Breast epithelium (tissue), 4 donors: ENCODE results near the gene NUTF2. TPM values are rescaled to one million over a fixed set of nuclear protein-coding genes. Genes with fewer than 3 reads are reported as not detected.

Experiments used
- DNase-seq, 2 donors: peaks; one replicate each; pipeline ENCODE4 v3.0.0-alpha.2; 2019; ENCODE audit warnings: low spot score in 2 of 2
- H3K27ac ChIP-seq, 2 donors: fragments of 200-600 bp; sonication (generic) in 1 of 2; one replicate each; pipeline ENCODE4 v1.5.1; 2016 to 2019; ENCODE audit warnings: mild to moderate bottlenecking in 1 of 2
- H3K27me3 ChIP-seq, 2 donors: fragments of 200-600 bp; sonication (generic) in 1 of 2; one replicate each; pipeline versions ENCODE4 v1.5.1 to v1.6.0; 2017 to 2019; ENCODE audit warnings: control low read depth in 1 of 2, mild to moderate bottlenecking in 1 of 2
- H3K36me3 ChIP-seq: fragments of 200-600 bp; one replicate; pipeline ENCODE4 v1.5.1; 2019
- H3K4me1 ChIP-seq, 2 donors: fragments of 200-600 bp; sonication (generic); one replicate each; pipeline ENCODE4 v1.5.1; 2016 to 2019; ENCODE audit warnings: control low read depth in 1 of 2
- H3K4me3 ChIP-seq, 3 donors: fragments of 200-600 bp; sonication (generic); 1 replicate in 2 of 3; 2 replicates in 1 of 3; pipeline ENCODE4 v1.5.1; 2016 to 2019; ENCODE audit warnings: mild to moderate bottlenecking in 3 of 3, moderate library complexity in 2 of 3
- H3K9me3 ChIP-seq, 2 donors: fragments of 200-600 bp; sonication (generic) in 1 of 2; one replicate each; pipeline ENCODE4 v1.5.1; 2016 to 2019; ENCODE audit warnings: control low read depth in 1 of 2
- POLR2A ChIP-seq: fragments of 450-650 bp; IDR thresholded peaks from one replicate; pipeline ENCODE4 v1.6.1; 2016; ENCODE audit warnings: antibody characterized with exemption, mild to moderate bottlenecking, moderate library complexity
- POLR2AphosphoS5 ChIP-seq, 3 donors: sonication (generic); formaldehyde crosslinking; IDR thresholded peaks; one replicate each; pipeline ENCODE4 v1.6.1; 2017; ENCODE audit warnings: antibody characterized with exemption in 3 of 3
- intact Hi-C: fragments of 100-400 bp; cut with DNase I; formaldehyde crosslinking; loops from one replicate; pipeline ENCODE4 v1.15.1; 2023; ENCODE audit warnings: low total_unique reads
- total RNA-seq, 3 donors: library from RNA; depleted of rRNA; stranded (reverse); fragments of >200 nt; gene quantifications; one replicate each; pipeline ENCODE4 v1.1.0, GENCODE V29; 2016
- TF ChIP-seq, protein P1 (sequence below), 3 donors: fragments of 450-650 bp; IDR thresholded peaks; one replicate each; pipeline ENCODE4 v1.5.1; 2016 to 2017; ENCODE audit warnings: antibody characterized with exemption in 3 of 3, mild to moderate bottlenecking in 3 of 3, moderate library complexity in 3 of 3

The NUTF2 gene
- total RNA-seq, 3 donors from 2014 or later = 91.5 to 168 (median 94.8) TPM

GRCh38 chr16:67892375-67892774 lies 45.6 kb downstream of the NUTF2 start:
- Histone ChIP-seq H3K4me3 (peak overlapping the region; percentile 95 to 98 (median 96)), H3K36me3 (no peaks in the 10 kb centered on the region), H3K4me1 (peaks cover 0 to 8% of the 10 kb centered on the region in 2 donors), H3K27me3 (no peaks in the 10 kb centered on the region), H3K9me3 (no peaks in the 10 kb centered on the region), H3K27ac (peak overlapping the region in 1 of 2 donors; percentile 97)
- TF ChIP-seq, protein P1, sequence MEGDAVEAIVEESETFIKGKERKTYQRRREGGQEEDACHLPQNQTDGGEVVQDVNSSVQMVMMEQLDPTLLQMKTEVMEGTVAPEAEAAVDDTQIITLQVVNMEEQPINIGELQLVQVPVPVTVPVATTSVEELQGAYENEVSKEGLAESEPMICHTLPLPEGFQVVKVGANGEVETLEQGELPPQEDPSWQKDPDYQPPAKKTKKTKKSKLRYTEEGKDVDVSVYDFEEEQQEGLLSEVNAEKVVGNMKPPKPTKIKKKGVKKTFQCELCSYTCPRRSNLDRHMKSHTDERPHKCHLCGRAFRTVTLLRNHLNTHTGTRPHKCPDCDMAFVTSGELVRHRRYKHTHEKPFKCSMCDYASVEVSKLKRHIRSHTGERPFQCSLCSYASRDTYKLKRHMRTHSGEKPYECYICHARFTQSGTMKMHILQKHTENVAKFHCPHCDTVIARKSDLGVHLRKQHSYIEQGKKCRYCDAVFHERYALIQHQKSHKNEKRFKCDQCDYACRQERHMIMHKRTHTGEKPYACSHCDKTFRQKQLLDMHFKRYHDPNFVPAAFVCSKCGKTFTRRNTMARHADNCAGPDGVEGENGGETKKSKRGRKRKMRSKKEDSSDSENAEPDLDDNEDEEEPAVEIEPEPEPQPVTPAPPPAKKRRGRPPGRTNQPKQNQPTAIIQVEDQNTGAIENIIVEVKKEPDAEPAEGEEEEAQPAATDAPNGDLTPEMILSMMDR (IDR thresholded peaks at IDR 0.05) = no peak
- no peak for TF ChIP-seq POLR2AphosphoS5 (IDR thresholded peaks at IDR 0.05)
- DNase-seq = no peak
- intact Hi-C loops = loop anchor here (5.0 kb wide), 1 partner anchor 95 kb away; no protein-coding TSS in a partner anchor

GRCh38 chr16:67892899-67893742 lies 46.4 kb downstream of the NUTF2 start, which contains the start of gene PSKH1:
Gene PSKH1, plus strand, starts transcription at chr16:67893254. Its CDS starts 15,496 bp downstream, at chr16:67908750.
- H3K4me1 ChIP-seq = peaks cover 0 to 8% of the 10 kb centered on the region in 2 donors
- H3K4me3 ChIP-seq = peak within 1 kb of the TSS; percentile 95 to 98 (median 96)
- H3K36me3 ChIP-seq = no peaks in the 10 kb centered on the region
- no peaks in the 10 kb centered on the region for H3K9me3 ChIP-seq
- H3K27ac ChIP-seq = peak within 1 kb of the TSS; percentile 97 to 98
- intact Hi-C loops = loop anchor here (5.0 kb wide), 1 partner anchor 94 kb away; no protein-coding TSS in a partner anchor
- H3K27me3 ChIP-seq = no peaks in the 10 kb centered on the region
- TF ChIP-seq, protein P1 (IDR thresholded peaks at IDR 0.05) = no peak
- TF ChIP-seq POLR2AphosphoS5 (IDR thresholded peaks at IDR 0.05) = peak; percentile 30 to 75 (median 39)
- peak; percentile 94 to 97 for DNase-seq

- Histone ChIP-seq H3K4me1 (peaks cover 0 to 8% of the 10 kb centered on the region in 2 donors), H3K9me3 (no peaks in the 10 kb centered on the region), H3K27me3 (no peaks in the 10 kb centered on the region), H3K36me3 (no peaks in the 10 kb centered on the region), H3K27ac (peak overlapping the region; percentile 97 to 98), H3K4me3 (peak overlapping the region; percentile 95 to 98 (median 96))
- TF ChIP-seq POLR2AphosphoS5 (IDR thresholded peaks at IDR 0.05) (no peak), POLR2A (no peak)
- TF ChIP-seq, protein P1 (IDR thresholded peaks at IDR 0.05) = no peak
- intact Hi-C loops = loop anchor here (5.0 kb wide), 1 partner anchor 93 kb away; no protein-coding TSS in a partner anchor
- peak in 1 of 2 donors; percentile 35 for DNase-seq
These were observed 47.1 kb downstream of the NUTF2 start for GRCh38 chr16:67893743-67894399.

DNA sequence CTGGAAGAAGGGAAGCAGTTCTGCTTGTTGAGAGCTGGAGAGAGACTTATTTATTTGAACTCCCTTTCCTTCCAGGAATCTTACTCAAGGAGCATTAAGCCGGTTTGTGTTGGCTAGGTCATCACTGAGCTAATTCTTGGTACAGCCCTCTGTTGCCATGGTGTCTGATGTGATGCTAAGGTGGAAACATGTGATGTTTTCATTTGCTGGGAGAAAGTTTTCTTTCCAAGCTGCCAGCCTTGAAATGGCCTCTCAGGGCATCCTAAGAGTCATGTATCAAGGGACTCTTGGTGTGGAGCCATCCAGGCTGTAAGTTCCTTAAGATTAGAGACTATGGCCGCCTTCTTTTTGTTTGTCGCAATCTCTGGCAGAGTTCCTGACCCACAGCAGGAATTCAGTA lies 50.5 kb downstream of the NUTF2 start:
- peak in 1 of 2 donors; percentile 33 for DNase-seq
- Histone ChIP-seq H3K27ac (peak overlapping the region; percentile 48 to 66), H3K9me3 (no peaks in the 10 kb centered on the region), H3K36me3 (no peaks in the 10 kb centered on the region), H3K4me3 (no peak overlapping the region), H3K4me1 (peaks cover 0 to 8% of the 10 kb centered on the region in 2 donors), H3K27me3 (no peaks in the 10 kb centered on the region)
- intact Hi-C loops = no loop called here
- TF ChIP-seq POLR2A = no peak
- TF ChIP-seq, protein P1 (IDR thresholded peaks at IDR 0.05) = no peak
- TF ChIP-seq POLR2AphosphoS5 (IDR thresholded peaks at IDR 0.05) = no peak
